ENCODE data around the gene HPS4. TPM values are rescaled to one million over a fixed set of nuclear protein-coding genes. Genes with fewer than 3 reads are reported as not detected.

HPS4 gene
- total and polyA plus RNA-seq, 9 donors, result 12.2 to 19.3 (median 15.4) TPM

GRCh38 chr22:26453812-26454500, 29.6 kb downstream of the HPS4 start:
- Histone ChIP-seq H3K9me3 (replicated peaks; ENCODE audit: control insufficient read depth, low read depth, low read length) (no peaks in the 10 kb centered on the region), H3K27ac (ENCODE audit: low read length) (no peak overlapping the region), H3K36me3 (ENCODE audit: control insufficient read depth, insufficient read depth, low read length) (peaks cover 56% of the 10 kb centered on the region), H3K27me3 (ENCODE audit: control insufficient read depth, insufficient read depth, low read length) (no peaks in the 10 kb centered on the region), H3K4me3 (ENCODE audit: low read length) (no peak overlapping the region), H3K4me1 (ENCODE audit: control insufficient read depth, insufficient read depth, low read length) (peaks cover 16% of the 10 kb centered on the region)
- WGBS (ENCODE audit: insufficient coverage), result 53% methylated on average over 3 of the region's 5 CpGs
- no peak for DNase-seq

DNA sequence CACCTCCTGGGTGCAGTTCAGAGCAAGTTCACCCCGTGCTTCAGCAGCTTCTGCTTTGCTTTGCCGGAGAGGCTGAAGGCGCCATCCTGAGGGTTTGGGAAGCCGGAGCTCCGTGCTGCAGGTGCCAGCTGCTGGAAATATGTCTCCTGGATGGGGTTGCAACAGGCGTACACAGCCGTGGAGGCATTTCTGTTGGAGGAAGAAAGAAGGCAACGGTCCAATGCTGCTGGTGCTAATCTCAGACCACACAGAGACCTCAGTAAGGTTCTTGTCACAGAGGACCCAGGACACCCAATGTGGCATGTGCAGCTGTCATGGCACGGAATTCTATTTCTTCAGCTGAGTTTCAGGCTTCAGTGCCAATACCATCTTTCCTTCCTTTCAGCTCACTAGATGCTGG, 30.4 kb downstream of the HPS4 start:
- 92% methylated on average over 7 of the region's 9 CpGs for WGBS (ENCODE audit: insufficient coverage)
- peaks cover 52% of the 10 kb centered on the region for H3K36me3 ChIP-seq (ENCODE audit: control insufficient read depth, insufficient read depth, low read length)

DNA sequence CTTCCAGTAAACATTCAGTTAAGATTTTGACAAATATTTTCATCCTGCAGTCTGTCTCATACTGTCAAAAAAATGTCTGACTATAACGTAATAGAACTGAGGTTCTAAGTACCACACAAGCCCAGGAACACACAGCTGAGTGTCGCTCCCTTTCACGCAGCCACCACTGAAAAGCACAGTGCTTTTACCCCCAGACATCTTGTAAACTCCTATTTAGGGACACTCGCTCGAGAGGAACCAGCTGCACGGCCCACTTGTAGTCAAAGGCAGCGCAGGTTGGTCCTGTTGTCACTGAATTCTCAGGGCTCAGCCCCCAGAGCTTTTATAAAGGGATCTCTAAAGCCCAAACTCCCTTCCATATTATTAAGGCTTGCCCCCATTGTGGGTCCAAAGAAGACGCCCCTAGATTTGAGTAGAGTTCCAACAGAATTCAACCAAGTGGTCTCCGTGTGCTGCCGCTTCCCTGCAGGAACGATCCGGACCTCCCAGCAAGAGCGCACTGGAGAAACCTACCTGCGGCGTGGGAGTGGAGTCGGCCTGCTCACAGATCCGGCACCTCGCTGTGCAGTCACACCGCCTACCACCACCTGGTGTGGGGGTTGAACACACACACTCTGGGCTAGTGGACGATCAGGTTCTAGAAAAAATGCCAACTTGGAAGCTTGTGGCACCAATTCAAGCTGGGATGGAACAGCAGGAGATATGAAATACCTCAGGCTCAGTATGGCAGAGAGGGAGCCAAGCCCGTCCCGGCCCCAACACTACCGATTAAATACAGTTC, 31.2 kb downstream of the HPS4 start:
- 94% methylated on average over 19 of the region's 23 CpGs for WGBS (ENCODE audit: insufficient coverage)
- Histone ChIP-seq H3K36me3 (ENCODE audit: control insufficient read depth, insufficient read depth, low read length) (peaks cover 44% of the 10 kb centered on the region), H3K9me3 (replicated peaks; ENCODE audit: control insufficient read depth, low read depth, low read length) (no peaks in the 10 kb centered on the region), H3K27me3 (ENCODE audit: control insufficient read depth, insufficient read depth, low read length) (no peaks in the 10 kb centered on the region), H3K4me3 (ENCODE audit: low read length) (no peak overlapping the region), H3K27ac (ENCODE audit: low read length) (no peak overlapping the region), H3K4me1 (ENCODE audit: control insufficient read depth, insufficient read depth, low read length) (peaks cover 16% of the 10 kb centered on the region)
- DNase-seq, result no peak

More for the DNA sequence above, 30.4 kb downstream of the HPS4 start:
- H3K9me3 ChIP-seq (replicated peaks; ENCODE audit: control insufficient read depth, low read depth, low read length), result no peaks in the 10 kb centered on the region
- peaks cover 16% of the 10 kb centered on the region for H3K4me1 ChIP-seq (ENCODE audit: control insufficient read depth, insufficient read depth, low read length)
- no peak overlapping the region for H3K4me3 ChIP-seq (ENCODE audit: low read length)
- DNase-seq, result peak; percentile 57
- no peak overlapping the region for H3K27ac ChIP-seq (ENCODE audit: low read length)
- no peaks in the 10 kb centered on the region for H3K27me3 ChIP-seq (ENCODE audit: control insufficient read depth, insufficient read depth, low read length)

DNA sequence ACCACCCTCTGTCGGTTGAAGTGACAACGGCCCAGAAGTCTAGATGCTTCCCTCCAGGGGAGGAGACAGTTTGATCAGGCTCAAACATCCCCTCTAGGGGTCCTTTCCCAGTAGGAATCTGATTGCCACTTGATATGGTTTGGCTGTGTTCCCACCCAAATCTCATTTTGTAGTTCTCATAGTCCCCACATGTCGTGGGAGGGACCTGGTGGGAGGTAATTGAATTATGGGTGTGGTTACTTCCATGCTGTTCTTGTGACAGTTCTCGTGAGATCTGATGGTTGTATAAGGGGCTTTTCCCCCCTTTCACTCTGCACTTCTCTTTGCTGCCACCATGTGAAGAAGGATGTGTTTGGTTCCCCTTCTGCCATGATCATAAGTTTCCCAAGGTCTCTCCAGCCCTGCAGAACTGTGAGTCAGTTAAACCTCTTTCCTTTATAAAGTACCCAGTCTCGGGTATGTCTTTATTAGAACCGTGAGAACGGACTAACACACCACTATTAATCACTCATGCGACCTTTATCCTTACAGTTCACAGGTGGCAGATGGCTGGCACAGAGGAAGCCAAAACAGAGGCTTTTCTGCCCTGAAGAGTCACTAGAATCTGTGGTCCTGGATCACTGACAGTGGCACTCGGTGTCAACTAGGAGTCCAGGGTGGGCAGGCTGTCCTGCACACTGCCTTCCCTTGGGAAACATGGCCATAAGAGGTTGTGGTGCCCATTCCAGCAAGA, 33.0 kb downstream of the HPS4 start:
- no peak for DNase-seq
- no peaks in the 10 kb centered on the region for H3K27me3 ChIP-seq (ENCODE audit: control insufficient read depth, insufficient read depth, low read length)
- H3K27ac ChIP-seq (ENCODE audit: low read length), result no peak overlapping the region
- peaks cover 21% of the 10 kb centered on the region for H3K4me1 ChIP-seq (ENCODE audit: control insufficient read depth, insufficient read depth, low read length)
- H3K4me3 ChIP-seq (ENCODE audit: low read length), result no peak overlapping the region
- H3K9me3 ChIP-seq (replicated peaks; ENCODE audit: control insufficient read depth, low read depth, low read length), result no peaks in the 10 kb centered on the region
- WGBS (ENCODE audit: insufficient coverage), result 74% methylated on average over 4 of the region's 9 CpGs
- H3K36me3 ChIP-seq (ENCODE audit: control insufficient read depth, insufficient read depth, low read length), result peaks cover 36% of the 10 kb centered on the region

DNA sequence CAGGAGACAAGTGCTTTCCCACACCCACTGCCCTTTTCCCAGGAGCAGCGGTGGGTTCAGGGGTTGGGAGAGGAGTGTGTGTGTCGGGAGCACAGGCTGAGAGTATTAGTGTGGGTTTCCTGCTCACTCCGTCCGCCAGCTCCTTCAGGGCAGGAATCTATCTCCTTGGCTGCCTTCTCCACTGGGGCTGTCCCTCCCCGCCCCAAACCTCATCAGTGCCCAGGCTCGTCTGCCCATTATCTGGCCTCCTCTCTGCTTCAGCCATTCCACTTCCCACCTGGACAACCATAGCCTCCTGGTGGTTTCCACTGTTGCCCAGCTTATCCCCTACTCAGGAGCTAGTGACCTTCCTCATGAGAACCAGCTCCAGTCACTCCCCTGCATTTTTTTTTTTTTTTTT, 34.6 kb downstream of the HPS4 start:
- no peak for DNase-seq
- H3K27me3 ChIP-seq (ENCODE audit: control insufficient read depth, insufficient read depth, low read length), result no peaks in the 10 kb centered on the region
- peaks cover 32% of the 10 kb centered on the region for H3K36me3 ChIP-seq (ENCODE audit: control insufficient read depth, insufficient read depth, low read length)
- no peaks in the 10 kb centered on the region for H3K9me3 ChIP-seq (replicated peaks; ENCODE audit: control insufficient read depth, low read depth, low read length)
- H3K27ac ChIP-seq (ENCODE audit: low read length), result no peak overlapping the region
- 69% methylated on average over 4 of the region's 6 CpGs for WGBS (ENCODE audit: insufficient coverage)
- peaks cover 22% of the 10 kb centered on the region for H3K4me1 ChIP-seq (ENCODE audit: control insufficient read depth, insufficient read depth, low read length)
- H3K4me3 ChIP-seq (ENCODE audit: low read length), result no peak overlapping the region

DNA sequence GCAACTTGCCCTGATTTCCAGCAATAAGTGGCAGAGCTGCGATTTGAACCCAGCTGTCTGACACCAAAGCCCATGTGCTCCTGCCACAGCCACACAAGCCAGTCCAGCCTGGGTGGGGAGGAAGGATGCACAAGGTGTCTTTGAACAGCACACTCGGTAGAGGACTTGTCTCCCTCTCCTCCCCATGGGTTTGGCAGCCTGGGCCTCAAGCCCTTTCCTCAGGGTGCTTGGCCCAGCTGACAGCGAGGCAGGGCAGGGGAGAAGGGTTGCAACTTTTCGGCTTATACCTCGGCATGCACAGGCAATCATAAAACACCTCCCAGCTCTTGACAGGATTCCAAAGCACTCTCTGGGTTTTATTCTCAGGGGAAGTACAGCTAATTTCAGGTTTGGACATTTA, 35.2 kb downstream of the HPS4 start:
- no peak overlapping the region for H3K4me3 ChIP-seq (ENCODE audit: low read length)
- no peaks in the 10 kb centered on the region for H3K9me3 ChIP-seq (replicated peaks; ENCODE audit: control insufficient read depth, low read depth, low read length)
- H3K36me3 ChIP-seq (ENCODE audit: control insufficient read depth, insufficient read depth, low read length), result peaks cover 27% of the 10 kb centered on the region
- no peak for DNase-seq
- peaks cover 18% of the 10 kb centered on the region for H3K4me1 ChIP-seq (ENCODE audit: control insufficient read depth, insufficient read depth, low read length)
- no peaks in the 10 kb centered on the region for H3K27me3 ChIP-seq (ENCODE audit: control insufficient read depth, insufficient read depth, low read length)
- 40% methylated on average over 1 of the region's 5 CpGs for WGBS (ENCODE audit: insufficient coverage)
- no peak overlapping the region for H3K27ac ChIP-seq (ENCODE audit: low read length)

DNA sequence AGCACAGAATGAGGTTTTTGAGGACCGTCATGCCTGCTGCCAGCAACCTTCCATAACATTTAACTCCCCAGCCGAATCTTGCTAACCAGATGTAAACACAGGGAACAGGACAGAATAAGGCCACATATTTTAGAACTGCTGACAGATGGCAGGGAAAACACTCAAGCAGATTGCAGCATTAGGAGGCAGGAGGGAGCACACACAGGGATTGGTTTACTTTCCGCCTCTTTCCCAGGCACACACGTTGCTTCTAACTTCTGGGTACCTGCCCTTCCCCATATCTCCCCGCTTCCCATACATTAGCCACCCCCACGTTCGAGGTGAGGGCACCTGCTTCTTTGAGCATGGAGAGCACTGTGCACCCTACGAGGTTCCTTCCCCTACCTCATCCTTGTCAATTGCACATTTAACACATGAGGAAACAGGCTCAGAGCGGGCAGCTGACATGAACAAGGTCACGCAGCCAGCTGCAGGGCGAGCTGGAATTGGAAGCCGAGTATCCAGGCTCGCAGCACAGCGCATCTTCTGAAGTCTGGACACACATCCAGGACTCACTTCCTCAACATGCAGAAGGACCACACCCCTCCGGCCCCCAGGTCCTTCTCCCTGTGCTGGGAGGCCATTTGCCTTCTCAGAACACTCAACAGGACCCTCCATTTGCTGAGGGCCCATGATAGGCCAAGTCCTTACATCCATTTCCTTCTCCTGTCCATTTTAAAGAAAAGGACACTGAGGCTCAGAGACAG, 35.8 kb downstream of the HPS4 start:
- DNase-seq, result no peak
- H3K27me3 ChIP-seq (ENCODE audit: control insufficient read depth, insufficient read depth, low read length), result no peaks in the 10 kb centered on the region
- H3K36me3 ChIP-seq (ENCODE audit: control insufficient read depth, insufficient read depth, low read length), result peaks cover 24% of the 10 kb centered on the region
- H3K4me3 ChIP-seq (ENCODE audit: low read length), result no peak overlapping the region
- no peak overlapping the region for H3K27ac ChIP-seq (ENCODE audit: low read length)
- H3K4me1 ChIP-seq (ENCODE audit: control insufficient read depth, insufficient read depth, low read length), result peaks cover 13% of the 10 kb centered on the region
- 52% methylated on average over 13 of the region's 15 CpGs for WGBS (ENCODE audit: insufficient coverage)
- H3K9me3 ChIP-seq (replicated peaks; ENCODE audit: control insufficient read depth, low read depth, low read length), result no peaks in the 10 kb centered on the region

GRCh38 chr22:26446808-26447515, 36.6 kb downstream of the HPS4 start:
- H3K4me1 ChIP-seq (ENCODE audit: control insufficient read depth, insufficient read depth, low read length), result peaks cover 7% of the 10 kb centered on the region
- peaks cover 19% of the 10 kb centered on the region for H3K36me3 ChIP-seq (ENCODE audit: control insufficient read depth, insufficient read depth, low read length)
- H3K27me3 ChIP-seq (ENCODE audit: control insufficient read depth, insufficient read depth, low read length), result no peaks in the 10 kb centered on the region
- 63% methylated on average over 8 of the region's 17 CpGs for WGBS (ENCODE audit: insufficient coverage)
- no peak overlapping the region for H3K4me3 ChIP-seq (ENCODE audit: low read length)
- H3K9me3 ChIP-seq (replicated peaks; ENCODE audit: control insufficient read depth, low read depth, low read length), result no peaks in the 10 kb centered on the region
- no peak for DNase-seq
- H3K27ac ChIP-seq (ENCODE audit: low read length), result no peak overlapping the region

DNA sequence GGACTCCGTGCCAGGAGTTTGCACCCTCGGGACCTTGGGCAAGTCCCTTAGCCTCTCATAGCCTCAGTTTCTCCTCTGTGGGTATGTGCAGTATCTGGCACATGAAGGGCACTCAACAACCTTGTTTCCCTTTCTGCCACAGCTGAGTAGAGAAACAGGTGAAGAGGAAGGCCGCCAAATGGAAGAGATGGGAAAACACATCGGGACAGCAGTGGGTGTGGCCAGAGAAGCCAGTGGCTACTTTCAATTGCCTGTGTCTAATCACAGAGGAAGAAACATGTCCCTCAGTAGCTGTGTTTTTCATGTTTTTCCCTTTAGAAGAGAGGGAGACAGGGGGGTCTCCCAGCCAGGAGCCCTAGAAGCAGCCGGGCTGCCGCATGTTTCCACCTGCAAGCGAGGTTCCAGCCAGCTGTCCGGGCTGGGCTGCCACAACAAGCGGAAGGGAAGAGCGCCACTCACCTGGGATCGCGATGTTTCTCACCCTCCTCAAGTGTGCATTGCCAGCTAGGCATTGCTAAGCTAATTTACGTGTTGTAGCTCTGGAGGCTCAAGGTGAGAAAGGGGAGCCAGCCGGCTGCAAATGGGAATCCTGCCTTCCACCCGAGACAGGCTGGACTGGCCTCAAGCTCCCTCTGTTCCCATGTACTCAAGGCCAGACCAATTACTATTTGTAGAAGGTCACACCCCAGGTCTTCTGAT, 37.9 kb downstream of the HPS4 start:
- no peak for DNase-seq
- H3K4me3 ChIP-seq (ENCODE audit: low read length), result no peak overlapping the region
- H3K36me3 ChIP-seq (ENCODE audit: control insufficient read depth, insufficient read depth, low read length), result peaks cover 10% of the 10 kb centered on the region
- H3K4me1 ChIP-seq (ENCODE audit: control insufficient read depth, insufficient read depth, low read length), result peaks cover 7% of the 10 kb centered on the region
- no peaks in the 10 kb centered on the region for H3K27me3 ChIP-seq (ENCODE audit: control insufficient read depth, insufficient read depth, low read length)
- no peak overlapping the region for H3K27ac ChIP-seq (ENCODE audit: low read length)
- H3K9me3 ChIP-seq (replicated peaks; ENCODE audit: control insufficient read depth, low read depth, low read length), result no peaks in the 10 kb centered on the region
- 60% methylated on average over 12 of the region's 15 CpGs for WGBS (ENCODE audit: insufficient coverage)

Data from muscle of leg (tissue), 11 donors.